GM19467 (cell line): ENCODE measurements around the gene SLC43A3.

Source experiments
- ATAC-seq: cut with Tn5 transposase; IDR thresholded peaks from one replicate; pipeline ENCODE4 v1.9.1; 2021; ENCODE audit warnings: mild to moderate bottlenecking, moderate library complexity; ENCODE audit not compliant: unreplicated experiment

The SLC43A3 gene

DNA sequence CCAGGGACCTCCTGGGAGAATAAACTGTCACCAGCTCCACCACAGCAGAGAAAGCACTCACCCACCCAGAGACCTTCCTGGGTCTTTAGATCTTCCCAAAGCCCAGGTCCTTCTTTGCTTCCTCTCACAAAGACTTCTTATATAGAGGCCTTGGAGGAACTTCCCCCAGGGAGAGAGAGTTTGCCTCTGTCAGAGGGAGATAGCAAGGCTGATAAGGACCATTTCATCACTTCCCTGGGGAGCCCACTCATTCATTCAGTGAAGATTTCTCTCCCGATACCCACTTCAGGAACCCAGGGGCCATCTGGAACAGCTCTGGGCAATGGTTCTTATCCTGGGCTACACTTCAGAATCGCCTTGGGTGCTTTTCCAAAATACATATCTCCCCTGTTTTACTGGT, 36.4 kb downstream of the SLC43A3 start, which contains the start of gene PRG2:
TSS of gene PRG2 (minus strand) at position 116 of the 400 bp plus-strand sequence. CDS start 706 bp downstream, outside the sequence.
- no peak for ATAC-seq

DNA sequence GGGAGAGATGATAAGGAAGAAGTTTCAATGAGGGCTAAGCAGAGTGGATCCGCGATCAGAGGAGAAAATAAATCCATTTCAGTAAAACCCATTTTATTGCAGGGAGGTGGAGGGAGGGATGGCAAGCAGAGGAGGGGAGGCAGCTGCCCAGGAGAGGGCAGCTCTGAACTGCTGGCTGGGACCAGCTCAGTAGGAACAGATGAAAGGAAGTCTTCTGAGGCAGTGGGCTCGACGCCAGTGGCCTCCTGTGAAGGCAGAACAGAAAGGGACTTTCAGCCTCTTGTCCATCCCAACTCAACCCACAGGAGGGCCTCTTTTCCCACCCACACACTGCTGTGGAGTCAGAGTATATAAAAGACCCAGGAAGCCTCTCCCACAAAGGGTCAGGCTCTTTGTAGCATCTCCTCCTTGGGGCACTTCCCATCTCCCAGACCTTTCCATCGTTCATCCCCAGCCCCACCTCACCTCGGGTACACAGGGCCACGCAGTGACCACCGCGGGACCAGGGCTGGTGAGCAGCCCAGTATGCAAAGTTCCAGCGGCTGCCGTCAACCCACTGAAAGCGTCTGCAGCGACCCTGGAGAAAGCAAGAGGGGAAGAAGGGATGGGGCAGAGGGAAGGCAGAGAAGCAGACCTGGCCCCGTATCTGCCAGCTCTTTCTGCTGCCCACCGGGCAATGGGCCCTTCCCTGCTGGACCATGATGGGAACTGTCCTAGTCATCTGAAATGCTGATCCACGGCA, 39.5 kb downstream of the SLC43A3 start:
- ATAC-seq: no peak

DNA sequence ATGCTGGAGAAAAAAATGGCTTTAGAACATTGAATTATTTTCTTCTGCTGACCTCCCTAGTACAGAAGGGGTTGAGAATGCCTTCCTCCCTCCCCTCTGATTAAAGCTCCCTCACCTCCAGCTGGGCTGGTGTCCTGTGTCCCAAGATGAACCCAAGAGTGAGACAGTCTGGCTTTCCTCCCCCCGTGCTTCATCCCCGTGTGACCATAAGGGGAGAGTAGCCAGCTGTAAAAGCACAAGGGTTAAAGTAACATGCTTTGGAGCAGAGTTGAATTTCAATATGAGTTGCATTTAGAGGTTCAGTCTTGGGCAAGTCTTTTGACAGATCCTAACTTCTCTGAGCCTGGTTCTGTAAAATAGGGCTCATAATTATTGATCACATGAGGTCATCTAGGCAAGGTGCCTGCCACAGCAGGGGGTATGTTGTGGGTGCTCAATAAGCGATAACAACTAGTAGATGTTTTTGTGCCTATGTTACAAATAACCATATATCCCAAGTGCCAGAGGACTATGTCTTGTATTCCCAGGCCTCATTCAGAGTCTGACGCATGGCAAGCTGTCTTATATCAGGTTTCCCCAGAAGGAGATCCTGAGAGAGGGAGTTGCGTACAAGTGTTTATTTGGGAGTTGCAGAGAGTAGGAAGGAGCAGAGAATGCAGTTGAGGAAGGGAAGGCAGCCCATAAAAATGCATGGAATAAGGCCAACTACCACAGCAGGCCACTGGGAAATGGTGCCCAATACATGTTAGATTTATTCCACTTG, 40.6 kb downstream of the SLC43A3 start:
- ATAC-seq: no peak

DNA sequence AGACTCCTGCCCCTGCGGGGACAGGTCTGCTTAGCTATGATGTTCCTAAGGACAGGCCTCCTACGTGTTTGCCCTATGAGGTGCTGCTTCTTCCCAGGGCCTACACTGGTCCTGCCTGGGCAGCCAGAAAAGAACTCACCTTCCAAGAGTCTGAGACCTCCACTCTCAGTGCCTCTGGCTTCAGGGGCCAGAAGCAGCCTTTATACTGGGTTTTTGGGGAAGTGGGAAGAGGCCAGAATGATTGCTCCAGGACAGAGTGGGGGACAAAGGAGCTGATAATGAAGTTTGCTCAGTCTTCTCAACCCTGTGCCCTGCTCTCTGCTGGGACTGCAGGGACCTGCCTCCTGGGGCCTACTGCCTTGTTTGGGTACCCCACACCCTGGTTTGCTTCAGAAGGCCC, 45.9 kb downstream of the SLC43A3 start, which contains the start of gene PRG3:
TSS of gene PRG3 (minus strand) at position 176 of the 400 bp plus-strand sequence. CDS start 442 bp downstream, outside the sequence.
- ATAC-seq: no peak

DNA sequence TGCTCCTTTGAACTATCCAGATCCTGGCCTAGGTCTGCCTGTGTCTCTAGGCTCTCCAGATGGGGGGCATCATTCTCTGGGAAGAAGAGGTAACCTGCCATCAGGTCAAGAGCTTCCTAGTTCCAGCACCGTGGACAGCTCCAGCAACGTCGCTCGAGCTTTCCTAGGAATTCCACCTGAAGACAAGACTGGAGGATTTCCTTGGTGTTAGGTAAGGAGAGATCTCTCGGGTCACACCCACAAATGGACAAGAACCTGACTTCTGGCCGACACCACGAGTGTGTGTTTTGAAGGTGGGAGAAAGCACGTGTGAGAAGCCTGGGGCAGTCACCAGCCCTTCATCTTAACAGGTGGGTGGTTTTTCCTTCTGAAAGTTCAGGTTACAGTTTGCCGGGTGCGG, 47.2 kb downstream of the SLC43A3 start:
- ATAC-seq: no peak

DNA sequence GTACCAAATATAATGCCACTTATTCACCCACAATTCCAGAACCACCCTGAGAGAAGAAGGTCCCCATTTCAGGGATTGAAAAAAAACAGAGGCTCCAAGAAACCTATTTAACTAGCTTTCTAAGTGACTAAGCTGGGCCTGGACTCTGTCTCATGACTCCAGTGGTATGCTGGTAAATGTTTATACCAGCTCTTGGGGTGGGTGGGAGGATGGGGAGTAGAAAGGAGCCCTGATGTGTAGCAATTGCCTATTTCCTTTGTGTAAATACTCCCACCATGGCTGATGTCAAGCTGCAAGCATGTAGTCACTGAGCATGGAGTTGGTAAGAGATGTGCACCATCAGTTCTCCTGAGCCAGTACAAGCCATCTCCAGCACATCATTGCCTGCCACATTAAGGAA, 48.7 kb downstream of the SLC43A3 start:
- ATAC-seq: no peak

DNA sequence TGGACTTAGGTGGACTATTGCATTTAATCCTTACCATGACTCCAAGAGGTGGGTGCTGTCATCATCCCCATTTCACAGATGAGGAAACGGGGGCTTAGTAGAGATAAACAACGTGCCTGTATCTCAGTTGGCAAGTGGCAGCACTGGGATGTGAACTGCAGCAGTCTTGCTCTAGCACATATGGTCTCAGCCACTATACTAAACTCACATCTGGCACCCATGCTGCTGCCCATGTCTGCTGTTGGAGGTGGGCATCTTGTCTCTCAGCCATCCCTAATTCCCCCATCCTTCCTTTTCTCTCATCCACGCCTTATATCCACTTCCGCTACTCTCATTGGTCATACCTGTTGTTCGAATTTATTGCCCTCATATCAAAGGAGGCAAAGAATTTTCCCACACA, 49.8 kb downstream of the SLC43A3 start:
- ATAC-seq: no peak

DNA sequence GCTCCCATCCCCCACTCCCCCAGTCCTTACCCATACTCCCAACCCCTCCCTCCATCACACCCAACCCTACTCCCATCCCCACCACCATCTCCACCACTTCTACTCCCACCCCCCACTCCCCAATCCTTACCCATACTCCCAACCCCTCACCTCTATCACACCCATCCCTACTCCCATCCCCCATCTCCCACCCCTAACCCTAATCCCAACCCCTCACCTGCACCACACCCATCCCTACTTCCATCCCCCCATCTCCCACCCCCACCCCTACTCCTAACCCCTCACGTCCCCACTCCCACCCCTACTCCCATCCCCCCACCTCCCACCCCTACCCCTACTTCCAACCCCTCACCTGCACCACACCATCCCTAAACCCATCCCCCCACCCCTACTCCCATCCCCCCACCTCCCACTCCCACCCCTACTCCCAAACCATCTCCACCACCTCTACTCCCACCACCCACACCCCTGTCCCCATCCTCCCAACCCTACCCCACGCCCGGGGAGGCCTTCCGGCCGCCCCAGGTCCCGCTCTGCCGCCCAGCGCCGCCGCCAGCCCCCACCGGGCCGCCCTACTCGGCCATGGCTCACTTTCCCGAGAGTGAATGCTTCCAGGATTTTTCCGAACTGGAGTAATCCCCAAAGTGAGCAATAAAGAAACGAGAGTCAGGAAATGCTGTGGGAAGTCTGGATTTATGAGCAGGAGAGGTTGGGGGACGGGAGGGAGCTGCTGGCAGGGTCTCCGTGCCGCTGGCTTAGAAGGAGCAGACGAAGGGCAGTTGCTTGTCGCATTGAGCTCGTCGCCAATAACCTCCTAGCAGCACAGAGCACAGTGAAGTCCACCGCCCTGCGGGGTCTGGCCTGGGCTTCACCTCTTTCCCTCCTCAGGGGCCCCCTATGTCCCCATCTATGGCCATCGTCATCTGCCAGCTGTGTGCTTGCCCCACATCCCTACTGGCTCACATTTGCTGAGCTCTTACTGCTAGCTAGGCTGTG, 50.5 kb downstream of the SLC43A3 start:
- no peak for ATAC-seq

DNA sequence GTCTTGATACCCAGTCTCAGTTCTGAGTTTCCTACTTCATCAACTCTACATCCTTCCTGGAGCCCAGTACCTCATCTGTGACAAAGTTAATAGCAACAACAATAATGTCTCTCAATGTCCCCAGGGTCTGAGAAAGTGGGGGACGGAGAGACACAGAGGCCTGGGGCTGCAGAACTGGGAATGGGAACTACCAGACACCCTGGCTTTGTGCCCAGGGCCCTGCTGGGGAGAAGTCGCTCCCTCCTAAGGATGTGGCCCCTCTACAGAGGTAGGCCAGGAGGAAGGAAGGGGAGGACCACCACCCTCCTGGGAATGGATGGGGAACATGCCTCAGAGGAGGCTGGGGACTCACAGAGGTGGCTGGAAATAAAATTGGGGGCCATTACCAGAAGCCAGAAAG, 51.4 kb downstream of the SLC43A3 start:
- ATAC-seq: no peak

DNA sequence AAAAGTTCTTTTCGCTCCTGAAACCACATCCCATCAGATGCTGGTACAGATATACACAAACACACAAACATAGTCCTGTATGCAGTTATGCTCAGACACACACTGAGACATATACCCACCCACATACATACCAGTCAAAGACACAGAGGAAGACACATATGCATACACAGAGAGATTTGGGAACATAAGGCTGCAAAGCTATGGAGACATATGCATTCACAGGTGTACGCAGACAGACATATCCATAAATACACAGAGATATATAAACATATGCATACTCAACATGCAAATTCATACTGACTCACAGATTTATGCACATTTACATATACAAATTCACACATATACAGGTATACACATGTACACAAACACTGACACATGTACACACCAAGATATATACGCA, 52.0 kb downstream of the SLC43A3 start:
- no peak for ATAC-seq

DNA sequence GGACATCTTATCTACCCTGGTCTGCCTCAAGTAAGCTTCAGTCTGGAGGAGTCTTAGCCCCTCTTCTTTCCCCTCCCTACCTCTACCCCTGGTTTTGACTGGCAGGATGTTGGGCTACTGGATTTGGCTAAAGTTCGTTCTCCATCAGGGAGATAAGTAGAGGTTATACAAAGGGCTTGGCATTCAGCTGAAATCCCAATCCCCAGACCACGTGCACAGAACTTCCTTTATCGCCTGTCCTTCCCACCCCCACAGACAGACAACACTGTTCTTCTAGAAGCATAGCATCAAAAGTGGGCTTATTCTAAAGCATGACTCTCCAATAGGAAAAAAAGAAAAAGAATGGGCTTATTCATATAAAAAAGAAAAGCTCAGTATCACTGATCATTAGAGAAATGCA, 53.8 kb downstream of the SLC43A3 start:
- ATAC-seq: no peak

DNA sequence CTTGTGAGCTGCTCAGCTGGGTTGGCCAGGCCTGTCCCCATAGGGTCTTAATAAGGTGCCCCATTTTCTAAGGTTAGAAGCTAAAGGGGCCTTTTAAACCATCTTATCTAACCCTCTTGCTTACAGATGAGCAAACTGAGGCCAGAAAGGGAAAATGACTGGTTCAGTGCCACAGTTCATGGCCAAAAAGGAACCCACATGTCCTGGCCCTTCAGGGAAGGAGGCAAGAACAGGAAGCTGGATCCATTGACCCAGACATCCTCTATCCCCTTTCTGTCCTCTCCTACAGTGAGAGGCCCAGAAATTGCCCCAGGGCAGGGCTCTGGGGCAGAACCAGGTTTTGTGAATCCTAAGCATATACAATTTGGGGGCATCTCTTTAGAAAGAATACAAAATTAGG, 56.0 kb downstream of the SLC43A3 start:
- ATAC-seq: no peak

DNA sequence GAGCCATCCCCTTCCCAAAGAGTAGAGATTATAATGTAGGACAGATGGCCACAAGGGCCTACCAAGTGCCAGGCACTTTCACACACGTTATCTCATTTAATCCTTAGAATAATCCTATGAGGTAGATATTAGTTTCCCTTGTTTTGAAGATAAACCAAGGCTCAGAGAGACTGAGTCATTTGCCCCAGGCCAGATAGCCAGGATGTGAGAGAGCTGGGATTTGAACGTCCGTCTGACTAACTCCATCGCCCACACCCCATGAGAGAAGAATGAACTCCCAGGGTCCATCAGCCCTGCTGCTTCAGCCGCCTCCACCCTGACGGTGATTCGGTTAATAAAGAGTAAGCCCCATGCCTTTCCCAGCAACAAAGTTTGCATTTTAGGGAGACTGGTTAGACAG, 56.7 kb downstream of the SLC43A3 start:
- no peak for ATAC-seq

DNA sequence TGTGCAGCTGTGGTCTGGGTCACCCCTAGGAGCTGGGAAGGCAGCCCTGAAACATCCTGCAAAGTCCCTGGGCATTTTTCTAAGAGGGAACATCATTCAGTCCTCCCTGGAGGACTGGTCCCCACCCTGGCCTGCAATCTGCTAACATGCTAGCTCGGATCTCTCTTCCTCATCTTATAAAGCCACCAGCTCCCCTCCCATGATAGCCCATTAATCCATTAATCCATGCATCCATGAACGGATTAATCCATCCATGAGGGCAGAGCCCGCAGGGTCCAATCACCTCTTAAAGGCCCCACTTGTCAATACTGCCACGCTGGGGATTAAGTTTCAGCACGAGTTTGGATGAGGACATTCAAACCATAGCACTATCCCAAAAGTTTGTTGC, 58.1 kb downstream of the SLC43A3 start:
- no peak for ATAC-seq

DNA sequence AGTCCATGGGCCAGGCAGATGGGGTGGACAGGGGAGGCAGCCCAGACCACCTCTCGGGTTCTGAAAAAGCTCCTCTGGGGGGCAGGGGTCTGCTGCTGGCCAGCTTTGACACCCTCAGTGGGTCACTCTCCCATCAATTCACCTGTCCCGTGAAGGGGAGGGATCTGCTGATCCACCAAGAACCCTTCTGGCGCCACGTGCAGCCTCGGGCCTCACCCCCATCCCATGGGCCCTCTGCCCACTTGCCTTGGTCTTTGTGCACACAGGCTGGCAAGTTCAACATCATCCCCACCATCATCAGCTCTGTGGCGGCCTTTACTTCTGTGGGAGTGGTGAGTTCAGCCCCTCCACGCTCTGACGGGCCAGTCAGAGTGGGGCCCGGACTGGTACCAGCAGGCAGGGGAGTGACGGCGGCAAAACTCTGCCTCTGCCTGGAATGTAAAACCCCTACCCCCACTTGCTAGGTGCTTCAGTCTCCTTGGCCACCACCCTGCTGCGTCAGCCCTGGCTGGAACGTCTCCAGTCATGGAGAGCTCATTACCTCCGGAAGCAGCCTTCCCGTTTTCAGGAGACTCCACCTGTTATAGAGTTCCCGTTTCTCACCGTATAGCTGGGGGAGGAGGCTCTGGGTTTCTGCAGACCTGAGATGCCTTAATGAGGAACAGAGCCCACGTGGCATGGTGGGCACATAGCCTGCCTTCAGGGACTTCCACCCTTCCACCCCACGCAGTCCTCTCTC, 58.6 kb downstream of the SLC43A3 start:
- ATAC-seq: no peak

DNA sequence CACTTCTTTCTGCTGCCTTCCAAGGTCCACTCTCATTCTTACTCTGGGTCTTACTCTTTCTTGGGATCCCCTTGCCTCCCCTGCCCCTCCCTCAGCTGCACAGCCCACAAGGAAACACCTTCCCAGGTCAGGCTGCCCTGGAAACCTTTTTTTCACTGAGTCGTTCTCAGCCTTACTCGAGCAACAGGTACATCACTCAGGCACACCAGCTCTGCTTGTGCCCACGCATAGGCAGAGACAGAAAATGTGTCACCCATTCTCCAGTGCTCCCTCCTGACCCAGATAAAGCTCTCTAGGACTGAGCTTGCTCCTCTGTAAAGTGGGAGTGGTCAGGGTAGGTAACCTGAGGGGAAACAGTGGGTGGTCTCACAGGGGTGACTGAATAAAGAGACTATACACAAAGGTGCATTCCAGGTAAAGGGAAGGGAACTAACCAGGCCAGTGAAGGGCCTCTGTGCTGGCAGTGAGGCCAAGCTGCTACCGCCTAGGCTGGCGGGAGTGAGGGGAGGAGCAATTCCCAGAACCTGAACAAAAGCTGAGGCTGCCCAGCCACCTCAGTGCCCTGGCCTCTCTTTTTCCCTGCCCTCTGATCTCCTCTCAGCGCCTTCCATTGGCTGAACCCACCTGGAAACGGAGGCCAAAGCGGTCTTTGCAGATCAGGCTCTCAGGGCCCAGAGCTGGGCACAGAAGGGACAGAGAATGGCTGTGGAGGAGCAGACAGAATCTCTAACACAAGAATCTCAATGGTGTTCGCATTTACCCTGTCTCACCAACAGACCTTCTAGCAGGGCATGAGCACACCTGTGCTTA, 61.9 kb downstream of the SLC43A3 start:
- ATAC-seq: no peak

DNA sequence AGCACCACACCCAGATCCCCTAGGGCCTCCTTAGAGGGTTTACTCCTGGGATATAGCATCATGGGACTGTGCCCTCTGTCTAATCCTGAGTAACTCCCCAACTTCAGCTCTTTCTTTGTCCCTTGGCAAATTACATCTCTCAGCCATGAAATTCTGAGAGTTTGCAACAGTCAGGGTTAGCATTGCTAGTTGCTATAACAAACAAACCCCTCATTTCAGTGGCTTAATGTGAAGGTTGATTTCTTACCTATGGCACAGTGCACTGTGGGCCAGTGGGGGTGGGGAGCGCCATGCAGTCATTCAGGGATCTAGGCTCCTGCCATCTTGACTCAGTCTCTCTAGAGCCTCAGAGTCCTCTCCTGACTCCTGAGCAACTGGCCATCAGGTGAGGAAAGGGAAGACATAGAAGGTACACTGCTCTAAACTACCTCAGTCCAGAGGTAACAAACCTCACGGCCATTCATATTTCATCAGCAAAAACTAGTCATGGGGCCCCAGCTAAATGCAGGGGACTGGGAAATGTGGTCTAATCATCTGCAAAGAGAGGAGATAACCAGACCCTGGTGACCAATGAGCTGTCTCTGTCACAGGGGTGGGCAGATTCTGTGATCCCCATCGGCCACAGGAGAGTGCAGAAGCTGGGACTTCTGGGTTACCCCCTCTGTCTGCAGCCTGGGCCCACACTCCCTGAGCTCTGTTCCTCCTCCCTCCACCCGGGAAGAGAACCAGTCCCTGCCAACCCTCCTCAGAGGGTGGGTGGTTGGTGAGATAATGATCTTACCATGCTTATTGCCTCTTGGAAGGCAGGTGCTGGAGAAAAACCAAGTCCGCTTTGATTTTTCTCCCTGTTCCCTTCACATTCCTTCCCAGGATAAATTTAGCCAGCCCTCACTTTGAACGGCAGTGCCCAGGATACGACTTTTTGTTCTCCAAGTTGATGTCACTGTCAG, 63.5 kb downstream of the SLC43A3 start:
- ATAC-seq: no peak

DNA sequence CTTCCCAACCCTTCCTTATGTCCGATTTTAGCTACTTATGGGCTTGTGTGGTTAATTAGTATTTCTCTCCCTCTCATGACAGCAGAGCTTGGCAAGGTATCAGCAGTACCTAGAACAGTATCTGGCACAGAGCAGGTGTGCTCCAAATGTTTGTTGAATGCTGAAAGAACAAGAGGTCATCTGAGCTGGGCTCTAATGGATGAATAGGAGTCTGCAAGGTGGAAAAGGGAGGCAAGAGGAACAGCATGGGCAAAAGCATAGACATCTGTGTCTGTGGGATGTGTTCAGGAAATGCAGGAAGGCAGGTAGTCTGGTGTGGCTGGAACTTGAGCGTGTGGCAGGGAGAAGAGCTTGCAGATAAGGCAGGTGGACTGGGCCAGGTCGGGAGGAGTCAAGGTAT, 65.0 kb downstream of the SLC43A3 start:
- no peak for ATAC-seq
